OCI-LY1 (cell line): ENCODE data around the gene PAXIP1.

ENCODE experiments used
- H2AFZ ChIP-seq: fragments of 200-600 bp; sonication (generic), shearing (Covaris generic); 2 replicates; pipeline ENCODE4 v1.6.0; 2014; ENCODE audit warnings: antibody characterized with exemption, mild to moderate bottlenecking, low read length
- H3F3A ChIP-seq: fragments of 200-600 bp; sonication (generic), shearing (Covaris generic); 2 replicates; pipeline ENCODE4 v1.6.0; 2014; ENCODE audit warnings: mild to moderate bottlenecking, antibody characterized with exemption, low read length, moderate library complexity; ENCODE audit not compliant: insufficient read depth
- H3K27ac ChIP-seq: fragments of 200-600 bp; sonication (generic); 2 replicates; pipeline ENCODE4 v1.5.1; 2014; ENCODE audit warnings: low read length, mixed run types, mild to moderate bottlenecking, low read depth; ENCODE audit not compliant: poor library complexity, severe bottlenecking
- H3K27me3 ChIP-seq: fragments of 200-600 bp; sonication (generic); 2 replicates; pipeline ENCODE4 v1.6.0; 2014; ENCODE audit warnings: antibody characterized with exemption, mild to moderate bottlenecking, low read length, moderate library complexity; ENCODE audit not compliant: insufficient read depth
- H3K36me3 ChIP-seq: fragments of 200-600 bp; sonication (generic); 2 replicates; pipeline ENCODE4 v1.6.1; 2014; ENCODE audit warnings: mild to moderate bottlenecking, antibody characterized with exemption, low read length, moderate library complexity, mixed read lengths; ENCODE audit not compliant: insufficient read depth
- H3K4me1 ChIP-seq: fragments of 200-600 bp; sonication (generic); 2 replicates; pipeline ENCODE4 v1.5.1; 2014; ENCODE audit warnings: mild to moderate bottlenecking, low read length, moderate library complexity; ENCODE audit not compliant: insufficient read depth, severe bottlenecking
- H3K4me2 ChIP-seq: fragments of 200-600 bp; sonication (generic), shearing (Covaris generic); 2 replicates; pipeline ENCODE4 v1.6.1; 2014; ENCODE audit warnings: low read length
- H3K4me3 ChIP-seq: fragments of 200-600 bp; sonication (generic); 2 replicates; pipeline ENCODE4 v1.5.1; 2014; ENCODE audit warnings: low read length, low read depth, mild to moderate bottlenecking, mixed read lengths; ENCODE audit not compliant: poor library complexity, severe bottlenecking
- H3K79me2 ChIP-seq: fragments of 200-600 bp; shearing (Covaris generic); 2 replicates; pipeline ENCODE4 v1.6.1; 2016; ENCODE audit warnings: mixed run types, low read length, mixed read lengths; ENCODE audit not compliant: insufficient read depth
- H3K9ac ChIP-seq: fragments of 200-600 bp; sonication (generic), shearing (Covaris generic); 2 replicates; pipeline ENCODE4 v1.6.1; 2014; ENCODE audit warnings: mild to moderate bottlenecking, low read length, mixed read lengths
- H3K9me2 ChIP-seq: fragments of 200-600 bp; sonication (generic), shearing (Covaris generic); 2 replicates; pipeline ENCODE4 v1.6.1; 2014; ENCODE audit warnings: low read depth, mild to moderate bottlenecking, low read length, mixed read lengths
- H3K9me3 ChIP-seq: fragments of 200-600 bp; shearing (Covaris generic); 2 replicates; pipeline ENCODE4 v1.6.1; 2014; ENCODE audit warnings: low read length, mixed read lengths
- H4K20me1 ChIP-seq: fragments of 200-600 bp; sonication (generic), shearing (Covaris generic); 2 replicates; pipeline ENCODE4 v1.6.0; 2016; ENCODE audit warnings: mild to moderate bottlenecking, low read length; ENCODE audit not compliant: insufficient read depth
- CTCF ChIP-seq: fragments of 200-600 bp; sonication (generic), shearing (Covaris generic); IDR thresholded peaks from 2 replicates; pipeline ENCODE4 v1.5.1; 2017; ENCODE audit warnings: mild to moderate bottlenecking, antibody characterized with exemption, low read length, moderate library complexity, mixed read lengths
- EZH2 ChIP-seq: fragments of 200-600 bp; sonication (generic), shearing (Covaris generic); IDR thresholded peaks from 2 replicates; pipeline ENCODE4 v1.8.0; 2017; ENCODE audit warnings: borderline replicate concordance, mixed run types, mild to moderate bottlenecking, antibody characterized with exemption, low read length, moderate library complexity, mixed read lengths

Gene PAXIP1

GRCh38 chr7:154906201-154906600 lies 96.7 kb downstream of the PAXIP1 start:
- Histone ChIP-seq H3K79me2 (no peaks in the 10 kb centered on the region), H3K9ac (no peak overlapping the region), H4K20me1 (no peaks in the 10 kb centered on the region), H3K9me2 (no peaks in the 10 kb centered on the region), H3K27ac (no peak overlapping the region), H3F3A (no peaks in the 10 kb centered on the region), H2AFZ (no peak overlapping the region), H3K4me2 (no peak overlapping the region), H3K36me3 (no peaks in the 10 kb centered on the region), H3K4me3 (no peak overlapping the region), H3K27me3 (peaks cover 16% of the 10 kb centered on the region; the same call in 1 of the 2 replicates), H3K9me3 (peaks cover 2% of the 10 kb centered on the region; the same call in 1 of the 2 replicates), H3K4me1 (no peaks in the 10 kb centered on the region)
- TF ChIP-seq CTCF (no peak), EZH2 (no peak)

- TF ChIP-seq CTCF (no peak), EZH2 (no peak)
These were observed 97.3 kb downstream of the PAXIP1 start for GRCh38 chr7:154905615-154906014.

GRCh38 chr7:154905146-154905545 lies 97.8 kb downstream of the PAXIP1 start:
- H3K9ac ChIP-seq, result no peak overlapping the region
- no peaks in the 10 kb centered on the region for H3K9me3 ChIP-seq
- H3K27me3 ChIP-seq, result peaks cover 22% of the 10 kb centered on the region; the same call in 1 of the 2 replicates
- H4K20me1 ChIP-seq, result no peaks in the 10 kb centered on the region
- no peak overlapping the region for H3K4me3 ChIP-seq
- TF ChIP-seq CTCF, result no peak
- TF ChIP-seq EZH2, result no peak
- H3K4me1 ChIP-seq, result no peaks in the 10 kb centered on the region
- H3K79me2 ChIP-seq, result no peaks in the 10 kb centered on the region
- no peak overlapping the region for H3K4me2 ChIP-seq
- no peak overlapping the region for H3K27ac ChIP-seq
- H3K9me2 ChIP-seq, result no peaks in the 10 kb centered on the region
- H3K36me3 ChIP-seq, result no peaks in the 10 kb centered on the region
- no peaks in the 10 kb centered on the region for H3F3A ChIP-seq
- H2AFZ ChIP-seq, result no peak overlapping the region

More at GRCh38 chr7:154905615-154906014, 97.3 kb downstream of the PAXIP1 start:
- Histone ChIP-seq H2AFZ (no peak overlapping the region), H3K27me3 (peaks cover 19% of the 10 kb centered on the region; the same call in 1 of the 2 replicates), H3K9me2 (no peaks in the 10 kb centered on the region), H3K4me1 (no peaks in the 10 kb centered on the region), H3K79me2 (no peaks in the 10 kb centered on the region), H3K9ac (no peak overlapping the region), H3K4me3 (no peak overlapping the region), H3K4me2 (no peak overlapping the region), H3K9me3 (no peaks in the 10 kb centered on the region), H4K20me1 (no peaks in the 10 kb centered on the region), H3K36me3 (no peaks in the 10 kb centered on the region), H3F3A (no peaks in the 10 kb centered on the region), H3K27ac (no peak overlapping the region)
